Measurements from ENCODE around the gene GOLGA6L25. TPM values are rescaled to one million over a fixed set of nuclear protein-coding genes. Genes with fewer than 3 reads are reported as not detected.
"Not testable (repeated sequence)": the region's sequence is repeated elsewhere in the genome, so short reads cannot be mapped to it uniquely, and the experiment has no call there.

The GOLGA6L25 gene
- total and polyA plus RNA-seq, 2 of the 4 experiments (the other 2 are of a cell fraction), result not detected

GRCh38 chr15:28602152-28602551 lies 48.8 kb downstream of the GOLGA6L25 start:
- H2BK120ac ChIP-seq (ENCODE audit: low read depth, low read length); H2BK20ac ChIP-seq (ENCODE audit: low read depth, low read length); H3K4me1 ChIP-seq (ENCODE audit: control insufficient read depth, insufficient read depth, low read length); DNase-seq; ATAC-seq (ENCODE audit: low read depth); H3K56ac ChIP-seq (ENCODE audit: extremely low read depth, insufficient read depth, low read length); H3K9ac ChIP-seq (ENCODE audit: low read depth, low read length); H3K27ac ChIP-seq (ENCODE audit: insufficient read depth, low read length); H3K79me1 ChIP-seq (ENCODE audit: low read depth in 1 of 2, low read length in 2 of 2); BruUV-seq (replicated peaks); H3K9me3 ChIP-seq (ENCODE audit: control insufficient read depth, insufficient read depth, low read length); H2AK5ac ChIP-seq (ENCODE audit: low read depth, low read length); H3K14ac ChIP-seq (replicated peaks; ENCODE audit: low read depth, low read length); H3K36me3 ChIP-seq (ENCODE audit: control insufficient read depth, insufficient read depth, low read length); intact Hi-C loops (cut with micrococcal nuclease); CTCF ChIA-PET; H2AK9ac ChIP-seq (replicated peaks; ENCODE audit: low read depth, low read length, poor library complexity); H3K4me3 ChIP-seq (ENCODE audit: insufficient read depth, low read depth, low read length); H2BK15ac ChIP-seq (ENCODE audit: low read depth, low read length); H4K20me1 ChIP-seq (ENCODE audit: insufficient read depth, low read length); H2BK5ac ChIP-seq (ENCODE audit: low read depth, low read length, poor library complexity, severe bottlenecking); H4K5ac ChIP-seq (ENCODE audit: low read depth, low read length); POLR2A ChIA-PET (ENCODE audit: unreplicated experiment); H3K18ac ChIP-seq (ENCODE audit: low read depth, low read length); H4K8ac ChIP-seq (ENCODE audit: low read depth in 2 of 2, low read length in 2 of 2); in situ Hi-C loops (cut with MboI; ENCODE audit: low sequenced_read_pairs); H3K4me2 ChIP-seq (ENCODE audit: low read depth, low read length); H3K9me1 ChIP-seq (ENCODE audit: insufficient read depth, low read length); H3K23ac ChIP-seq (ENCODE audit: low read depth, low read length); H2AFZ ChIP-seq (replicated peaks; ENCODE audit: low read length, poor library complexity); H3K27me3 ChIP-seq (ENCODE audit: control insufficient read depth, insufficient read depth, low read length); H3K4ac ChIP-seq (ENCODE audit: low read depth, low read length); dilution Hi-C loops (cut with HindIII; ENCODE audit: low sequenced_read_pairs, unreplicated experiment); H4K91ac ChIP-seq (ENCODE audit: insufficient read depth, low read depth, low read length): not testable (repeated sequence)
- no CpG with 5 or more reads among the region's 9 CpGs for WGBS, 2 experiments (ENCODE audit: extremely low coverage in 2 of 2, insufficient read length in 1 of 2)

Small RNA genes lying within 50 kb of the gene (microRNA-seq; reads per million reads assigned to microRNA genes)
- not detected for gene AC138749.2 (ENCODE audit: insufficient read depth, insufficient read length)
- not detected for gene RF00017 (ENCODE audit: insufficient read depth, insufficient read length)

Small RNA genes lying within 50 kb of the gene (small RNA-seq; reads per million reads assigned to genes)
- gene AC138749.2 (0 reads per million in 5 experiments), gene RF00017 (0 reads per million in 5 experiments)

Other genes starting within 250 kb of the GOLGA6L25 start
- 21.7 and 28.9 TPM in 2 replicates for gene HERC2, start 231.4 kb upstream of the GOLGA6L25 start, total RNA-seq (2012; rRNA removed)
- 20.8 and 20.9 TPM in 2 replicates for gene HERC2, start 231.4 kb upstream of the GOLGA6L25 start, polyA plus RNA-seq (2012; rRNA removed)
- gene GOLGA6L24, start 195.5 kb upstream of the GOLGA6L25 start, total RNA-seq (2012; rRNA removed), result not detected in 2 replicates
- gene GOLGA6L24, start 195.5 kb upstream of the GOLGA6L25 start, polyA plus RNA-seq (2012; rRNA removed), result not detected in 2 replicates
- not detected in 2 replicates for gene GOLGA8F, start 174.9 kb upstream of the GOLGA6L25 start, total RNA-seq (2012; rRNA removed)
- gene GOLGA8F, start 174.9 kb upstream of the GOLGA6L25 start, polyA plus RNA-seq (2012; rRNA removed), result not detected in 2 replicates
- not detected in 2 replicates for gene GOLGA8G, start 20.6 kb upstream of the GOLGA6L25 start, total RNA-seq (2012; rRNA removed)
- not detected in 2 replicates for gene GOLGA8G, start 20.6 kb upstream of the GOLGA6L25 start, polyA plus RNA-seq (2012; rRNA removed)
- under 0.01 TPM in 1 of 2 replicates, not detected in the other for gene GOLGA8M, start 158.9 kb downstream of the GOLGA6L25 start, total RNA-seq (2012; rRNA removed)
- 0.24 TPM in 1 of 2 replicates, not detected in the other for gene GOLGA8M, start 158.9 kb downstream of the GOLGA6L25 start, polyA plus RNA-seq (2012; rRNA removed)